GM18520 (cell line): ENCODE results near the gene BPGM.

ENCODE experiments used
- ATAC-seq: cut with Tn5 transposase; IDR thresholded peaks from one replicate; pipeline ENCODE4 v1.9.1; 2021; ENCODE audit not compliant: unreplicated experiment

Gene BPGM

GRCh38 chr7:134694767-134695166 lies 48.1 kb downstream of the BPGM start:
- no peak for ATAC-seq

DNA sequence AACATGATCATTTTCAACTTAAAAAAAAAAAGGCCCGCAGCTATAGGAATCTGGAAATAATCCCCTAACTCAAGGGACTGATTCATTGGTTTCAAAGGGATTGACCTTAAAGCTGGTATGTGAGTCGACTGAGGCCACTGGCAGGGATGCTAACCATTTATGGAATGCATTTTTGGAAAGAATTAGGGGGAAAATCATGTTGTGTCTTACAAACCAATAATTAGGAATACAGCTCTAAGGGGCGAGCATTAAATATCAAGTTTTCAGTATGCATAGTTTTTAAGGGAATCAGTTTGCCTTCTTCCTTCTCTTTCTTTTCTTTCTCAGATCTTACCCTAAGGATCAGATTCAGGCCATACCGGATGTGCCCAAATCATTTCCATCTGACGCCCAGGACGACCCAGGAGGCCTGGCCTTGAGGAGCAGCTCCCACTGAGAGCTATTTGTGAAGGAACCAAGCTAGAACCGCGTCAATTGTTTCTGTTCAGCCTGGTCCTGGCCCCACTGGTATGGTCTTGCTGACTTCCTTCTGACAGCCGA lies 48.7 kb downstream of the BPGM start:
- ATAC-seq = no peak

DNA sequence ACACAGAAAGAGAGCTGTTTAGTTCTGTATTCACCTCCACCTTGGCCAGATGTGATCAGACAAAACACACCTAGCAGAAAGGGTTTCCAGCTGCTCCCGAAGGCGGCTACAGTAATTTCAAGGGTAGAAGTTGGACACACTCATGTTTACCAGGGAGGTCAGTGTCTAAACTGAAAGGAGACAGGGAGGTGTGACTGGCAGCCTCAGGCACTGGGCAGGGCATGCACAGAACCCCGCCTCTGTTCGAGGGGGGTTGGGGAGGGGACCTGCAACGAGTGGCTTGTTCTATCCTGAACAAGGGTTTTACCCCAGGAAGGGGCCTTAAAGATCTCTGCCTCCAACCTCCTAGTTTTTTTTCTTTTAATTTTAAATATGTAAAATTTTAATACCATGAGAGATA lies 49.6 kb downstream of the BPGM start:
- ATAC-seq = no peak

DNA sequence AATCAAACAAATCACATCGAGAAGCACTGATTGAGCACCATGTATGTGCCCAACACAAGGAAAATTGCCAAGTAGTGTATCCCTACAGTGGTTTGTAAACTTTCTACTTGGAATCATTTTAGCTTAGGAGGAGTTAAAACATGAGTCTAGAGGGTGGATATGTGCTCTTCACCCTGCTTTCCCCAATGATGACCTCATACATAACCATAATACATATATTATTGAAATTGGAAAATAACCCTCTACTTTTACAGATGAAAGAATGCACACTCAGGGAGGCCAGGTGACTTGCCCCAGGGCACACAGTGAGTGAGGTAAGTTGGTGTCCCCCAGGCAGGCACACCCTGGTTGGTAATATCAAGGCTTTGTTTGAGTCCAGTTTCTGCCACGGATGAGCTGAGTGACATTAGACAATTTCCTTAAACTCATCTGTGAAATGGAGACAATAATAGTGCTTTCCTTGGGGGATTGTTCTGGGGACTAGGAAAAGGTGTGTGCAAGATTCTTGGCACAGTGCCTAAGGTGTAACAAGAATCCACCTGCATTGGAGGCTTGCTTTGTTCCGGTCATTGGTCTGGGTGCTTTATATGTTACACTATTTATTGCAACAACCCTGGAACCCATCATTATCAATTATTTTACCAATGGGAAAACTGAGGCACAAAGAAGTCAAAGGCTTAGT lies 50.7 kb downstream of the BPGM start:
- no peak for ATAC-seq

DNA sequence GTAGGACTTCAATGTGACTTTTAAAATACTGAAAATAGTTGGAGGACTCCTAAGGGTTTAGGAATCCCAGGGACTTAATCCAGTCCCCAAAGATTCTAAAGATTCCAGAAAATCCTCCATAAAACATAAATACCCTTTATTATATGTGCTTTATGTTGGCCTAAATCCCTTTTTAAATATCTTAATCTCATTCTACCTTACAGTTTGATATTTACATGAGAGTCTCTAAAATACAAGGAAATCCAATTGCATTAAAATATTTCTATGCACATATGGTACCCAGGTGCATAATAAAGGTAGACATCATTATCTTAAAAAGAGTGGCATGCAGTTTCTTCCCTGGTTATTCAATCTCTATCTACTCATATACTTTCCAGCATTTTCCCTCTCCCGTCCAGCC lies 51.8 kb downstream of the BPGM start:
- ATAC-seq = no peak

GRCh38 chr7:134699021-134699818 lies 52.6 kb downstream of the BPGM start:
- no peak for ATAC-seq

GRCh38 chr7:134699899-134700298 lies 53.2 kb downstream of the BPGM start:
- no peak for ATAC-seq

DNA sequence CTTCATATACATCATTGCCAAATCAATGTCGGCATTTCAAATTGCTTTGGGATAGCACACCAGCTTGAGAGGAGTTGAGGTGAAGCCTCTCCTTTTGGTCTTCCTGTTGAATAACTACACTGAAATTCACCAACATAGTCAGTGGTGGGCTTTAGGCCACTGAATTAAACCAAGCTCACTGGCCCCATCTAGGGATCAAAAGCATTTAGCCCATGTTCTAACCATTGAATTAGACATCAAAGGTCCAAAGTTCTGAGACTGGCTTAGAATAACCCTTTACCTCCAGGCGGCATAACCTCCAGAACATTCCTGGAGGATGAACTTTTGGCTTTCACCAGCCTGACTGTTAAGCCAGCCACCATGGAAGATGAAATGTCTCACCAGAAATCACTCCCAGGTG lies 54.6 kb downstream of the BPGM start:
- no peak for ATAC-seq

GRCh38 chr7:134702366-134703240 lies 56.0 kb downstream of the BPGM start:
- ATAC-seq = no peak

GRCh38 chr7:134703241-134703594 lies 56.6 kb downstream of the BPGM start:
- no peak for ATAC-seq

- ATAC-seq = no peak
Measured at GRCh38 chr7:134703782-134704181, 57.1 kb downstream of the BPGM start.

GRCh38 chr7:134704827-134705226 lies 58.2 kb downstream of the BPGM start:
- ATAC-seq = no peak

GRCh38 chr7:134705716-134706115 lies 59.1 kb downstream of the BPGM start:
- ATAC-seq = no peak

DNA sequence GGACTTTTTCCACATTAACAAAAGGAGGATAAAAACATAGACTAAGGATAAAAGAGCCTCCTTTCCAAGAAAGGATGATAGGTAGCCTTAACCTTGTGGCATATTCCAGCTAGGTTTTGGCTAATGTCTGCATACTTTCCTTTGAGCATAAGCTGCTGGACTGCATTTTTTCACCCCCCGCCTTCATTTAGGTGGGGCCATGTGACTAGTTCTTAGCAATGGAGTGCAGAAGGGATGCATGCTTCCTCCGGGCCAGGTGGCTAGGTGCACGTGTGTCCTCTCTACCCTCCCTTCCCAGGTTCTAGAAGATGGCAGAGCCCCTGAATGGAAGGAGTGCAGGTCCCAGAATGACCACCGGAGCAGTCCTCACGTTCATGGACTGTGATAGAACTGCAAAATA lies 59.8 kb downstream of the BPGM start:
- no peak for ATAC-seq

DNA sequence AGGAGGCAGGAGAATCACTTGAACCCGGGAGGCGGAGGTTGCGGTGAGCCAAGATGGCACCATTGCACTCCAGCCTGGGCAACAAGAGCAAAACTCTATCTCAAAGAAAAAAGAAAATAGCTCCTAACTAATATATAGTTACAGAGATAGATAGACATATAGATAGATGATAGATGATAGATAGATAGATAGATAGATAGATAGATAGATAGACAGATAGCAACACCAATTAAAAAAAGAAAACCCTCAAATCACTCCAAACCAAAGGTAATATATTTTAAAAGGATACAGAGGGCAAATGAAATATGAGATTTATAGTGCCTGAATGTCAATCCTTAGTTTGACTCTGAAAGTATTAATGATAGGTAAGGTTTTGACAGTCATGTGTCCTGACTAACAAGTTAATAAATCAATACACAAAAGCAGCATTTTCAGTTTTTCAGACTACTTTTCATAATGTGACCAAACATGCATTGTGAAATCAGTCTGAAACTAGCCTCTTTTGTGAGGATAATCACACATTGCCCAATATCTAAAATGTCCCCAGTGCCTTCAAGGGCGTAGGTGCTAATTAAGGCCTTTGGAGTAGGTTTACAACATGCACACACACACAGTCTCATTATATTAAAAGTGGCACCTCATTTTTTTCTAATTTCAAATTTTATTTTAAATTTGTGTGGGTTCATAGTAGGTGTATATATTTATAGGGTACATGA lies 61.2 kb downstream of the BPGM start:
- no peak for ATAC-seq

DNA sequence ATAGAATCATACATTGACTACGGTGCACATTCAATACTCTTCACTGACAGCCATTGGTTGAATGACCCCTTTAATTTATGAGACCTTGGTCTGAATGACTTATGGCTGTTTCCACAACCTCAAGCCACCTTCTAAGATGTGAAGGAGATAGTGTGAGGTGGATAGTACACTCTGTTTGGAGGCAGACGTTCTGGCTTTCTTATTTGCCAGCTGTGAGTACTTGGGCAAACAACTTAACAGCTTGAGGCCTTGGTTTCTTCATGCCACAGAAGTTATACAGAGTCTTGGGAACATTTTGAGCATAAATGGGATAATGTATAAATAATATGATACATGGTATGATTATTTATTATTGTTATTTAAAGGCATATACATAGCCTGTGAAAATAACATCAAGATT lies 62.0 kb downstream of the BPGM start:
- no peak for ATAC-seq

DNA sequence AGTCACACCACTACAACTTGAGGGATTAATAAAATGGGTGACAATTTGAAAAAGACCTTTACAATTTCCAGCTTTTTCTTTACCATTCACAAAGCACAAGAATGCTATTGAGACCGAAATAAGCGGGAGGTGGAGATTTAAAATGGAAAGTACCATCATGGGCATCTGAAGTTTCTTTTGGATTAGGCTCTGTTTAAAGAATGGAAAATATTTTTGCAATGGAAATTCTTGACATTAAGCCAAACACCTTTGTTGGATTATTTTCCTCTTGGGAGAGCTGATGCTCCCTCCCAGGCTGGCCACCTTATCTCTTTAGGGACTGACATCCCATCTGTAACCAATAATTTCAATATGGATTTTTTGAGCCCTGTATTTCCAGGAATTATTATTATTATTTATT lies 62.5 kb downstream of the BPGM start:
- ATAC-seq = no peak

DNA sequence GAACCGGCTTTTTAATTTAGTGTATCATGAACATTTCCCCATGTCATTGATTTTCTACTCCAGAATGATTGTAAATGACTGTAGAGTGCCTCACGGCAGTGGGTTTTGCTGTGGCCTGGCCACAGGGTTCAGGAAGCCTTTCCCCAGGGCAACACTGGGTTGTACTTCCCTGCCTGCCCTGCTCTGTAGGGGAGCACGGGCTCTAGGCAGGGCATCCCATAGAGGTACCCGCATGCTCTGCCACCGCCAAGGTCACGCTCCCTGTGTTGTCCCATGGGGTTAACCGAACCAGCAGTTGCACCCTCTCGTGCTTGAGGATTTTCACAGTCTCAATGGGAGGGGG lies 63.8 kb downstream of the BPGM start:
- ATAC-seq = no peak

- no peak for ATAC-seq
Measured at GRCh38 chr7:134710854-134711624, 64.4 kb downstream of the BPGM start.

DNA sequence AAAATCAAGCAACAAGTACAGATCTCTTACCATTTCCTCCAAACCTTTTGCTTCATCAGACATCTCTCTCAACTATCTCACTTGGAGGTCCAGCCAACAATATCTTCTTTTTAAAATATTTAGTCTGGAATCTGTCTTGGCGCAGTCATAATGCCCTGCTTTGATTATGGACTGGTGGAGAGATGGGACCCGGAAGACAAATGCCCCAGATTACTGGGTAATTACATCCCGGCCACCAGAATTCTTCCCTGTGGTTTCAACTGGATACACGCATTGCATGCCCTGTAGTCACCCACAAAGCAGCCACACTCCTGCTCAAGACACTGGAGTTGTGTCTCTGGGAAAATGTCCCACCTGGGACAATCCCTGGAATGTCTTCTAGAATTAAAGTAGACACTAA lies 65.5 kb downstream of the BPGM start:
- ATAC-seq = no peak
